ENCODE results near the gene SERGEF.

- TF ChIP-seq CTCF (IDR thresholded peaks at IDR 0.05) (no peak), POLR2A (IDR thresholded peaks at IDR 0.05) (no peak)
These were observed 83.7 kb downstream of the SERGEF start for GRCh38 chr11:17929171-17929570.

Data from body of pancreas (tissue), 4 donors.